ENCODE results near the gene OR7D4.
A peak's percentile ranks its signal among the peaks of the same experiment; 100 is the strongest.
"Not testable (repeated sequence)": the region's sequence is repeated elsewhere in the genome, so short reads cannot be mapped to it uniquely, and the experiment has no call there.

Gene OR7D4

GRCh38 chr19:9219489-9219888 lies at the start of gene OR7D4:
Gene OR7D4, minus strand, starts transcription at chr19:9219589. Its CDS starts 4,752 bp downstream, at chr19:9214837.
- DNase-seq (ENCODE audit: low spot score), result no peak

- no peak for DNase-seq (ENCODE audit: low spot score)
Measured at GRCh38 chr19:9251236-9251635, 31.8 kb upstream of the OR7D4 start.

- DNase-seq (ENCODE audit: low spot score), result no peak
Measured at GRCh38 chr19:9250630-9251029, 31.2 kb upstream of the OR7D4 start, which contains the start of gene OR7E24. Gene OR7E24, plus strand, starts transcription at chr19:9250930. Its CDS starts 114 bp downstream, at chr19:9251044.

- DNase-seq (ENCODE audit: low spot score), result peak; percentile 55
Measured at GRCh38 chr19:9205501-9206113, 13.8 kb downstream of the OR7D4 start.

- not testable (repeated sequence) for DNase-seq (ENCODE audit: low spot score)
Measured at GRCh38 chr19:9198044-9198443, 21.3 kb downstream of the OR7D4 start.

GRCh38 chr19:9189535-9189934 lies 29.9 kb downstream of the OR7D4 start:
- DNase-seq (ENCODE audit: low spot score), result no peak

- DNase-seq (ENCODE audit: low spot score), result no peak
Measured at GRCh38 chr19:9187191-9187590, 32.2 kb downstream of the OR7D4 start.

GRCh38 chr19:9183000-9183399 lies 36.4 kb downstream of the OR7D4 start:
- no peak for DNase-seq (ENCODE audit: low spot score)

- DNase-seq (ENCODE audit: low spot score), result no peak
Measured at GRCh38 chr19:9178901-9179300, 40.5 kb downstream of the OR7D4 start, which contains the start of gene OR7D2. Gene OR7D2, plus strand, starts transcription at chr19:9178979. Its CDS starts 6,803 bp downstream, at chr19:9185782.

GRCh38 chr19:9175326-9175725 lies 44.1 kb downstream of the OR7D4 start:
- no peak for DNase-seq (ENCODE audit: low spot score)

- DNase-seq (ENCODE audit: low spot score), result no peak
Measured at GRCh38 chr19:9171393-9171991, 47.9 kb downstream of the OR7D4 start.

GRCh38 chr19:9166846-9167245 lies 52.5 kb downstream of the OR7D4 start:
- DNase-seq (ENCODE audit: low spot score), result peak; percentile 16

GRCh38 chr19:9165261-9165660 lies 54.1 kb downstream of the OR7D4 start:
- DNase-seq (ENCODE audit: low spot score), result no peak

- no peak for DNase-seq (ENCODE audit: low spot score)
Measured at GRCh38 chr19:9161427-9161826, 58.0 kb downstream of the OR7D4 start.
